GM21529 (cell line): ENCODE measurements around the gene SETBP1.
A peak's percentile ranks its signal among the peaks of the same experiment; 100 is the strongest.

Experiments used
- ATAC-seq: cut with Tn5 transposase; IDR thresholded peaks from one replicate; pipeline ENCODE4 v1.9.1; 2021; ENCODE audit not compliant: unreplicated experiment

The SETBP1 gene

DNA sequence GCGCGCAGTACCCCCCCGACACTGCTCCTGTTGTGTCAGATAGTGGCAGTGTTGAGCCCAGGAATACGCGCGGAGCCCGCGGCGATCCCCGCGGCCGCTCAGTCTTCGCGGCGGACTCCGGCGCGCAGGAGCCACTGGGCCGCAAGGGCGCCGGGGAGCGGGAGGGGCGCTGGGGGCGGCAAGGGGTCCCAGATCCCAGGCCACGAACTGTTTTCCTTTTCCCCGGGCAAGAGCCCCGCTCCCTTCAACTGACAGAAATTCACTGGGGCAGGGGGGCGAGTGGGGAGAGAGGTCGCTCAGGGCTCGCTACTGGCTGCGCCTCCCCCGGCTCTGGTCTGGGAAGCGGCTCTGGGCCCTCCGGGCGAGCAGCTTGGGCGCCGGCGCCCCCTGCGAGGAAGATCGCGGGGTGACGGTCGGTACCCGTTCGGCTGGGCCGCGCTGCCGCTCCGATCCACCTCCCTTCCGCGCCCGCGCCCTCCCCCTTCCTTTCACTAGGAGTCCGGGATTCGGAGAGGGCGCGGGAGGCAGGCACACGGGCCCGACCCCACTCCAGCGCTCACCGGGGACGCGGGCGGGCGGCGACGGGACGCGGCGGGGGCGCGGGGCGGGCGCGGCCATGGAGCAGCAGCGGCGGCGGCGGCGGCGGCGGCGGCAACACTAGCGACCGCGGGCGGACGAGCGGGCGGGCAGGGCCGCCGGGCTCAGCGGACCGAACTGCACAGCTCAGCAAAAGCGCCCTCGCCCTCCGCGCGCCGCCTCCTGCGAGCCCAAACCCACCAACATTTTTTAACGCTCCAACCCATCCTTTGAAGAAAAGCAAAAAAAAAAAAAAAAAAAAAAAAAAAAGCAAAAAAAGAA, 1.4 kb upstream of the SETBP1 start:
- peak; percentile 87 for ATAC-seq

DNA sequence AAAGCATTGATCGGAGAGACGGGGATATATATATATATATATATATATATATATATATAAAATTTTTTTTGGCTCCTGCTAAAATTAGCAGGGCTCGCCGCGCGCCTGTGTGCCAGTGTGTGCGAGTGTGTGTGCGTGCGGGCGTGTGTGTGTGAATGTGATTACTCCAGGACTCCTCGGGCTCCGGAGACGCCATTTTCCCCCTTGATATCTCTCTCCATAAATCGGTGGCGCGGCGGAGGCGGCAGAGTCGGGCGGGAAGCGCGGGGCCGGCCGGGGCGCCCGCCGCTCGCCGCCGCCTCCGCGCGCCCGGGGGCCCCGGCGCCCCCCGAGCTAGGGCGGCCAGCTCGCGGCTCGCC, 795 bp upstream of the SETBP1 start:
- ATAC-seq: no peak

GRCh38 chr18:44681076-44681970, 635 bp downstream of the SETBP1 start:
- no peak for ATAC-seq

GRCh38 chr18:44682201-44682870, 1.6 kb downstream of the SETBP1 start:
- ATAC-seq: no peak

GRCh38 chr18:44682871-44683221, 2.2 kb downstream of the SETBP1 start:
- no peak for ATAC-seq

DNA sequence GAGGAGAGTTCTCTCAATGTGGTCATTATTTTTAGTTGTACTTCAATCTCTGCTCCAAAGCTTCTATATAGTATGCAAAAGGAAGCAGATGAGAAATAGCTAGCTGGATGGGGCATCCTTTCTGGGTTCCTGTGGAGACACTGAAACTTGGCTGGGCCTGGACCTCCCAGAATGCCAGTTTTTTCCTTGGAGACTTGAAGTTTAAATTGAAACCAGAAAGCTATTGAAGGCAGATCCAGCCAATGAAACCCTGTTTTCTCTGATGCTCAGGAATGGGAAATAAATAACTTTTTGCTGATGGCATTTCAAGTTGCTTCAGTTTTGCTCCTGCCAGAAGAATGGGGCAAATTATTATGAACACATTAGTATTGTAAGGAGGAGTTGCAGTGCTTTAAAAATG, 2.9 kb downstream of the SETBP1 start:
- ATAC-seq: no peak

GRCh38 chr18:44685296-44685695, 4.6 kb downstream of the SETBP1 start:
- ATAC-seq: no peak

DNA sequence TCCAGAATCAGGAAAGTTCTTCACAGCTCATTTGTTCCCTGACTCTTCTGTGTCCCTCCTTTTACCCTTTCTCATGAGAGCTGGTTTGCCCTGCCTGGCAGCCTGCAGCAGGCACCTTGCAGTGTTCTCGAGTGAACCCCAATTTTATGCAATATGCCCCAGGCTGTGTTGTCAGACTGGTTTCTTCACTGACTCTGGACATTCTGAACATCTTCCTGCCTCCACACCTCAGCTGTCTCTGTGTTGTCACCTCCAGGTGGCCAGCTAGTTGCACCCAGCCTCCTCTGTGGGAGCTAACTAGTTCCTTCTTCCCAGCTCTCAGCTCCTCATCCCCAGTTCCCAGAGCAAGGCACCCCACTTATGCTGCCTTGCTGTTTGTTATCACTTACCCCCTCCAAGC, 5.5 kb downstream of the SETBP1 start:
- no peak for ATAC-seq

DNA sequence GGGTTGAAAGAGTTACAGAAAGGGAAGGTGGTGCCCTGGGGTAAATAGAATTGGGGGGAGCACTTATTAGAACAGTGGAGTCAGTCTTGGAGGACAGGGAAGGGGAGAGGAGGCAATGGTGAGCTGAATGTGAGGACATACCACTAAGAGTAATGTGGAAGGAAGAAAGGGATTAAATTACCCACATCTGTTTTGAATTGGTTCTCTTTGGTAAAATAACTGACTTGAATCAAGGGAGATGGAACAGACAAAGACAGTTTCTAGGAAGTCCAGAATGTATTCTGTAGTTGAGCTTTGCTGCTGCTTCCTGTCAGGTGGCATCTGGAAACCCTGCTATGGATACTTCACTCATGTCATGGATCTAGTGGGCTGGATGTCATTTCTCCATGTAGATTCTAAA, 6.7 kb downstream of the SETBP1 start:
- ATAC-seq: no peak

- ATAC-seq: no peak
Observed at GRCh38 chr18:44689736-44690135, 9.0 kb downstream of the SETBP1 start.

GRCh38 chr18:44691148-44691925, 10.6 kb downstream of the SETBP1 start:
- no peak for ATAC-seq

DNA sequence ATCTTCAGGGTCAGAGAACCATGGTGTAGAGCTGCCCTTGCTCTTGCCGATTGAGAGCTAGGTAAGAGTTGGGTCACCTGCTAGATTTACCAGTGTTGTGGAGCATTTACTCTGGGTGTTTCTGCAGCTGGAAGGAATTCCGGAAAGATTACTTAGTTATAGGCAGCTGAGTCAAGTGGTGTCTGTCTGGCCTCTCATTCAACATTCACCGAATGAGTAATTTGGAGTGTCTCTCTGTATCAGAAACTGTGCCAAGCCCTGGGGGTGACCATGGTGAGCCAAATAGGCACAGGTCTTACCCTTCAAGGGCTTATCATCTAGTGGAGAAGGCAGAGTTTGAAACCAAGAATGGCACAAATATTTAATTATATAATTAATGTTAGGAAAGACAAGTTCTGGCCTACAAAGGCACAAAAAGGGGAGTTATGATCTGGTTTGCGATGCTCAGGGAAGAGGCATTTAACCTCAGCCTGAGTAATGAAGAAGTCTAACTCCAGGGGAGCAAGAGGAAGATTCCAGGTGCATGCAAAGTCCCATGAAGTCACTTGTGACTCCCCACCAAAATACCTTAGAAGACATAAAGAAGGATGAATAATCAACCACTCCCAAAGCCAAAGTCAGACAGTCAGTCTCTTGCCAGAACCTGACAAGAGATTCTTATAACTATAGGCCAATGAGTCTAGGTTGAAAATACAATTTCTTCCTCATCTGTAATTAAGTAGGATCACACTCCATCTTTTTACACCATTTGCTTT, 12.5 kb downstream of the SETBP1 start:
- no peak for ATAC-seq

DNA sequence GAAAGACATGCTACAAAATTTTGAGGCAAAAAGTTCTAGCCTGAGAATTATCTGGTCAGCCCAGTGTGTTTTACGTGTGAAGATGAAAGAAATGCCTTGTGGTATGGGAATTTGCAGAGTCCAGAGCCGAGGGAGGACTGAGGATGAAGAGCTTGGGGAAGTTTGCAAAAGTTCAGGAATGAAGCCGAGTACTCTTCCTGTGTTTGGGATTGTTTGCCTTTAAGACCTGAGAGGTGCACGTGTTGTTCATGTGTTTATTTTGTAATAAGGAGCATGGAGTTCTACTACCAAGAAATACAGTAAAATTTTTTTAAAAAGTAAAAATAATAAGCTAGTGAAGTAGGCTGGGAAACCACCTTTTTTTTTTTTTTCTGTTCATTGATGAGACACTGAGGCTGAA, 14.8 kb downstream of the SETBP1 start:
- no peak for ATAC-seq

DNA sequence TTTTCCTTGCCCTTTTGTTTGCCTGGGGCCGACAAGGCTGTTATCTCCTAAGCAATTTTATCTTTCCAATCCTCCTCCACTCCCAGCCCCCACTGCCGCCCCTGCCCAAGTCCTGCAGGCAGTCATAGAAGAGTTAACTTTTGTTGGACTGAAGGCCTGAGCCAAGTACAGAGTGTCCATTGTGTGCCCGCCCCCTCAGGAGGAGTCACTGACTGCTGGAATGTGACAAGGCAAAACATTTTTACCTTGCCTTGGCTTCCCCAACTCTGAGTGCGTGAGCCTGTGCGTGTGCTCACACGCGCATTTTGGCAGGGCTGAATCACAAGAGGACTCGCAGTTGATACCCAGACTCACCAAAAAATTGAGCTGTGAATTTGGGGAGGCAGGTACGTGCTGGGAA, 16.2 kb downstream of the SETBP1 start:
- no peak for ATAC-seq

GRCh38 chr18:44697315-44697714, 16.6 kb downstream of the SETBP1 start:
- ATAC-seq: no peak

DNA sequence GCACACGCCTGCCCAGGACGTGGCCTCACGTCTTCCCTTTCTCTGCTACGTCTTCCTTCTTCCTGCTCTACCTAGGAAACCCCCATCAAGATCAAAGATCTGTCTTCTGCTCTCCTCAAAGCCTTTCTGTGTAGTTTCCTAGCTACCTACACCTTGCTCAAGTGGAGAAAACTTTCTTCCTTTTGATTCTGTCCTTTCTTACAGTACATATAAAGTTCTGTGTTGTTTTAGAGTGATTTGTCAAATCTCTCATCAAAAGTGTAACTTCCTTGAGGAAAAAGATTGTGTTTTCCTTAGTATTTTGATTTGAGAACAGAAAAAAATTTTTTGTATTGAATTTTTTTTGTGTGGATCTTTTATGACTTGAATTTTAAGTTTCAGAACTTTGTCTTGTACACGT, 17.8 kb downstream of the SETBP1 start:
- ATAC-seq: no peak

GRCh38 chr18:44699572-44700261, 19.0 kb downstream of the SETBP1 start:
- ATAC-seq: no peak

DNA sequence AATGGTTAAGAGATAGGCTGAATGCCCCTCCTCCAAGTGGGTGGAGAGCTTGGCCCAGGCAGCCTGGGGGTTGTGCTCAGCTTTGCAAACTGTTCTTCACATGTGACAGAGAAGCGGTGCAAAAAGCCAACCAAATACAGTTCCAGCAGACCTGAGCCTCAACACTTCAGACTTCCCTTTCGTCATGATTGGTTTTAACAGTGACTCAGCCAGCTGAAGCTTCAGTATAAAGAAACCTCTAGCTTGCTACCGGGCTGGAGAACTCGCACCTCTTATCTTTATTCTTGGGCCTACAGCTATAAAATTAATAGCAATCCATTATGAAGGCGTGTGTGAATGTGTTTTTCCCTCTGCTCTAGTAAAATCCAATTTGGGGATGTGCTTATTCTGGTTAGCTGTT, 20.0 kb downstream of the SETBP1 start:
- no peak for ATAC-seq

DNA sequence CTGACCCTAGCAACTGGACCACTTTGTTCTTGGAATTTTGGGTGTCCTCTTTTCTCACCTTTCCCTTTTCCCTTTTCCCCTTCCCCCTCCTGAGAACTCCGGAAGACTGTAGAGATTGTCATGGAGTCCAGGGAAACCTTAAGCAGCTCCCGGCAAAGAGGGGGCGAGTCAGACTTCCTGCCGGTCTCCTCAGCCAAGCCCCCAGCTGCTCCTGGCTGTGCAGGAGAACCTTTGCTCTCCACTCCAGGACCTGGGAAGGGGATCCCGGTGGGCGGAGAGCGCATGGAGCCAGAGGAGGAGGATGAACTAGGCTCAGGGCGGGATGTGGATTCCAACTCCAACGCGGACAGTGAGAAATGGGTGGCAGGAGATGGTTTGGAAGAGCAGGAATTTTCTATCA, 20.5 kb downstream of the SETBP1 start:
- ATAC-seq: no peak

GRCh38 chr18:44702594-44702993, 21.9 kb downstream of the SETBP1 start:
- no peak for ATAC-seq
